ENCODE results near the gene PCDH12. TPM values are rescaled to one million over a fixed set of nuclear protein-coding genes. Genes with fewer than 3 reads are reported as not detected.
"Not testable (repeated sequence)": the region's sequence is repeated elsewhere in the genome, so short reads cannot be mapped to it uniquely, and the experiment has no call there.

PCDH12 gene
- total and polyA plus RNA-seq, 7 experiments from 2014 or later, result 0.11 to 1.5 (median 0.54) TPM; not detected in 3

DNA sequence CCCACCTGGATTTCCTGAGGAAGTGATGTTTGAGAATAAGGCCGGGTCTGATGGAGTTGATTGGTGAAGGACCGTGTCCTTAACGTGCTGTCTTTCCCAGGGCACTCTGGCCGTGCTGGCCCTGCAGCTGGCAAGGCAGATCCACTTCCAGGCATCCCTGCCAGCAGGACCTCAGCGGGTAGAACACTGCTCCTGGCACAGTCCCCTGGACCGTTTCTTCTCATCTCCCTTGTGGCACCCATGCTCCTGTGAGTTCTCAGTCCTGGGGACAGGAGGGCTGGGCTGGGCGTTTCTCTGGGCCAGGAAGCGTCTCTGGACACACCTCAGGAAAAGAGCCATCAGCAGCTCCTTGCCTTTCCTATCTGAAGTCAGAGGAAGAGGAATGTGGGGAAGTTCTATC lies 30.0 kb downstream of the PCDH12 start:
- Mint-ChIP-seq H3K4me1 (peaks cover 27 to 55% (median 40%) of the 10 kb centered on the region in 7 donors), H3K9me3 (no peaks in the 10 kb centered on the region), H3K27ac (peak overlapping the region in 3 of 9 donors; percentile 21 to 43 (median 25)), H3K27me3 (no peaks in the 10 kb centered on the region), H3K36me3 (peaks cover 25 to 55% (median 43%) of the 10 kb centered on the region in 5 donors), H3K4me3 (no peak overlapping the region)
- ATAC-seq (no peak), DNase-seq (no peak)
- Histone ChIP-seq H3K36me3 (ENCODE audit: control insufficient read depth in 2 of 3, insufficient read depth in 3 of 3, low read length in 3 of 3) (peaks cover 39 to 75% (median 42%) of the 10 kb centered on the region in 3 experiments), H3K4me1 (ENCODE audit: control insufficient read depth in 2 of 2, insufficient read depth in 2 of 2, low read length in 2 of 2) (peaks cover 6 to 9% of the 10 kb centered on the region in 2 donors), H3K27me3 (ENCODE audit: control insufficient read depth in 2 of 2, insufficient read depth in 2 of 2, low read length in 2 of 2) (no peaks in the 10 kb centered on the region), H3K9me3 (ENCODE audit: control insufficient read depth in 2 of 3, low read length in 3 of 3) (no peaks in the 10 kb centered on the region), H3K4me3 (ENCODE audit: low read length) (no peak overlapping the region), H3K27ac (ENCODE audit: low read depth, low read length) (no peak overlapping the region)
- intact Hi-C loops (cut with micrococcal nuclease), result no loop called here
- CTCF ChIA-PET, result no interaction called here
- POLR2A ChIA-PET, result no interaction called here

DNA sequence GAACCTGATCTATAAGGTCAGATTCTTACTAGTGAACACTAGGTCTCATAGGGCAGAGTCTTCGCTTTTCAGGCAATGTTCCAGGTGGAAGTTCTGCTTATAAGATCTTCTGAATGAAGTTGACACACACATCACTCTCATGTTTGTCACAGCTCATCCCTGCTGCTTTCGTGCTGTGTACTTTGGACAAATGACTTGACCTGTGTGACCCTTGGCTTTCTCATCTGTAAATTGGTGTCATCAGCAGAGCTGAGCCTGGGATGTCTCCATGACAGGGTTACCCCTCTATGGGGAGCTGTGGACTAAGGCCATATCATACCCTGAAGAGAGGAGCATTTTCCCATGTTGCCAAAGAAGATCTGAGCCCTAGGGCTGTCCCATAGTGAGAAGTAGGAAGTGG lies 31.6 kb downstream of the PCDH12 start:
- H3K27me3 ChIP-seq (ENCODE audit: control insufficient read depth in 2 of 2, insufficient read depth in 2 of 2, low read length in 2 of 2), result no peaks in the 10 kb centered on the region
- ChIA-PET CTCF (interaction anchor here (0.8 kb wide), 1 partner anchor 34 kb away, joined by 3 read pairs; no protein-coding TSS in a partner anchor), POLR2A (no interaction called here)
- intact Hi-C loops (cut with micrococcal nuclease), result no loop called here
- Mint-ChIP-seq H3K36me3 (peaks cover 19 to 47% (median 39%) of the 10 kb centered on the region in 5 donors), H3K4me3 (peak overlapping the region in 3 of 10 donors; percentile 24 to 63 (median 26)), H3K4me1 (peaks cover 27 to 61% (median 39%) of the 10 kb centered on the region in 7 donors), H3K27me3 (no peaks in the 10 kb centered on the region), H3K27ac (peak overlapping the region in 1 of 9 donors; percentile 41), H3K9me3 (no peaks in the 10 kb centered on the region)
- H3K4me3 ChIP-seq (ENCODE audit: low read length), result no peak overlapping the region
- no peak for DNase-seq
- H3K4me1 ChIP-seq (ENCODE audit: control insufficient read depth in 2 of 2, insufficient read depth in 2 of 2, low read length in 2 of 2), result peaks cover 10 to 14% of the 10 kb centered on the region in 2 donors
- no peaks in the 10 kb centered on the region for H3K9me3 ChIP-seq (ENCODE audit: control insufficient read depth in 2 of 3, low read length in 3 of 3)
- peaks cover 29 to 61% (median 33%) of the 10 kb centered on the region in 3 experiments for H3K36me3 ChIP-seq (ENCODE audit: control insufficient read depth in 2 of 3, insufficient read depth in 3 of 3, low read length in 3 of 3)
- H3K27ac ChIP-seq (ENCODE audit: low read depth, low read length), result no peak overlapping the region
- no peak for ATAC-seq

DNA sequence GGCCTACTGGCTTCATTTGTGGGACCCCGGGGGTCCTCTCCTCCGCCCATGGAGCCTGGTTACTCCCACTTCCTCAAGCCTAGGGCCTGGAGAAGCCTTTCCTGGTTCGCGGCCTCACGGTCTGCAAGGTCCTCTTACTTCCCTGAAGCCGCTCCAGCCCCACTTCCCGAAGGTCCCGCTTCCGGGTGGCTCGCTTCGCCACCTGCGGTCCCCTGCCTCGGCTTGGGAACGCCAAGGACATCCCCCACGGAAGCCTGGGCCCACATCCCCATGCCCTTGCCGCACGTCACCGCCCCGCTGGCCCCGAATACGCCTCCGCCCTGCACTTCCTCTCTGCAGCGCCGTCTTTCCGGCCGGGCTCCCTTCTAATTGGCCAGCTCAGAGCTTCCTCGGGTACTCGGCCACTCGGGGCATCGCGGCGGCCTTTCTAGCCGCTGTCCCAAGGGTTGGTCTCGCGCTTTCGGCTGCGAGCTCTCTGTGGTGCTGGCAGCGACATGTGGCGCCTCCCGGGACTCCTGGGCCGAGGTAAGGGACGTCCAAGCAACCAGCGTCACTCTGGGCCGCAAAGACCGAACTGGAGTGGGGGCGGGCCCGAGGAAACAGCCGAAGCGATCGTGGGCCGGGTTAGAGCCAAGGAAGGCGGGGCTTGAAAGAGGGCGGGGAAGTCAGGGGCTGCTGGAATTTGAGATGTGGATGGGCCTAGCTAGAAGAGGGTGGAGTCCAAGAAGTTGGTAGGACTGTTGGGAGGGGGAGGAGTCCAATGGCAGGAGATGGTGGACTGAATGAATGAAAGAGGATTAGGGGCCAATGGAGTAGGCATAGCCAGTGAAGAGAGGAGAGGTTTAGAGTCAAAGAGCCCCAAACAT lies 34.3 kb downstream of the PCDH12 start, which contains the start of gene DELE1:
Gene DELE1 (plus strand): TSS at position 424 of the 866 bp plus-strand sequence. CDS start 71 bp downstream, at position 495.
- Mint-ChIP-seq H3K9me3 (no peaks in the 10 kb centered on the region), H3K4me3 (peak within 1 kb of the TSS; percentile 88 to 98 (median 94)), H3K4me1 (peaks cover 23 to 54% (median 36%) of the 10 kb centered on the region in 7 donors), H3K27me3 (no peaks in the 10 kb centered on the region), H3K27ac (peak within 1 kb of the TSS; percentile 87 to 99 (median 98)), H3K36me3 (peaks cover 14 to 32% (median 27%) of the 10 kb centered on the region in 5 donors)
- Histone ChIP-seq H3K27me3 (ENCODE audit: control insufficient read depth in 2 of 2, insufficient read depth in 2 of 2, low read length in 2 of 2) (no peaks in the 10 kb centered on the region), H3K4me1 (ENCODE audit: control insufficient read depth in 2 of 2, insufficient read depth in 2 of 2, low read length in 2 of 2) (peaks cover 10 to 14% of the 10 kb centered on the region in 2 donors), H3K27ac (ENCODE audit: low read depth, low read length) (peak within 1 kb of the TSS; percentile 98), H3K36me3 (ENCODE audit: control insufficient read depth in 2 of 3, insufficient read depth in 3 of 3, low read length in 3 of 3) (peaks cover 11 to 34% (median 18%) of the 10 kb centered on the region in 3 experiments), H3K4me3 (ENCODE audit: low read length) (peak within 1 kb of the TSS; percentile 81), H3K9me3 (ENCODE audit: control insufficient read depth in 2 of 3, low read length in 3 of 3) (no peaks in the 10 kb centered on the region)
- intact Hi-C loops (cut with micrococcal nuclease), result loop anchor here (1.0 to 5.0 kb wide), 16 partner anchors 37 to 849 kb away; partner anchors contain the start of genes FCHSD1 (in 2 of the 2), NDFIP1 (in 2 of the 2), RNF14 (in 2 of the 2) and ARHGAP26 (in 1 of the 2)
- ChIA-PET POLR2A (interaction anchor here (0.8 to 2.4 kb wide), 22 partner anchors 9 to 603 kb away, joined by 3 to 20 read pairs (median 4); partner anchors contain the start of genes FCHSD1, HDAC3, RELL2 and RNF14), CTCF (interaction anchor here (0.6 to 2.3 kb wide), 8 partner anchors 13 to 257 kb away, joined by 3 to 11 read pairs (median 3); partner anchors contain the start of gene PCDH1)
- DNase-seq (peak; percentile 79 to 92 (median 90)), ATAC-seq (peak; percentile 97)

DNA sequence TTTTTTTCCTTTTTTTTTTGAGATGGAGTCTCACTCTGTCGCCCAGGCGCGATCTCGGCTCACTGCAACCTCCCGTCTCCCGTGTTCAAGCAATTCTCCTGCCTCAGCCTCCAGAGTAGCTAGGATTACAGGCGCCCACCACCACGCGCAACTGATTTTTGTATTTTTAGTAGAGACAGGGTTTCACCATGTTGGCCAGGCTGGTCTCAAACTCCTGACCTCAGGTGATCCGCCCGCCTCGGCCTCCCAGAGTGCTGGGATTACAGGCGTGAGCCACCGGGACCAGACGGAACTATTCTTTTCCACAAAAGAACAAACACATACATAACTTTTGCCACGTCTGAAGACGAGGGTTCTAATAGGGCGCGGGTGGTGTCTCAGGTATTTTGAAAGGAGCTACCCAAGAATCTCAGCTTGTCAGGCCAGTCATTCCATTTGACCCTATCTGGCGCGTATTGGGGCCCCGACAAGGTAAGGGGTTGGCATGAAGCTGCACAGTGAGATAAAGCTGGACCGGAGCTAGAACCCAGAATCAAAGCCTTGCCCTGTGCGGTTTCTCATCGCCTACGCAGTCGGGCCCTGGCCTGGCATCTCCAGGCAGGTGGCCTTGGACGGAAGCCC lies 35.1 kb downstream of the PCDH12 start:
- not testable (repeated sequence) for H3K9me3 ChIP-seq (ENCODE audit: control insufficient read depth in 2 of 3, low read length in 3 of 3); H3K9me3 Mint-ChIP-seq
- H3K4me1 Mint-ChIP-seq, result peaks cover 23 to 47% (median 35%) of the 10 kb centered on the region in 7 donors

DNA sequence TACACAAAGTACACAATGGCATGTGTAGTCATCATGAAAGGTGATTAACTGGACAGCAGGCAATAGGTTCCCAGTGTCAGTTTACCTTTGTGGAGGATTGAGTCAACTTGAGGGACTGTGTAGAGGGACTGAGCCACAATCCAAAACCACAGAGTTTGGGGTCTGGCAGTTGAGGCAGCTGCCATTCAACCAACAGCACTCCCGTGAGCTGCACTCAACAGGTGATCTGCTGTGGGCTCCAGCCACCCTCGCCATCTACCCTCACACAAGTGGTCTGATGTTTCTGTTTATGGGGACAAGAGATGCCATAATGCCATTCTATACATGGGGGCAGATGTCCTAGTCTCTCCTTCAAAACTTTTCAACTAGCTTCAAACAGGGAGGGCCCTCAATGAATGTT lies 37.2 kb downstream of the PCDH12 start:
- Histone ChIP-seq H3K36me3 (ENCODE audit: control insufficient read depth in 2 of 3, insufficient read depth in 3 of 3, low read length in 3 of 3) (peaks cover 0 to 6% (median 0%) of the 10 kb centered on the region in 3 experiments), H3K27me3 (ENCODE audit: control insufficient read depth in 2 of 2, insufficient read depth in 2 of 2, low read length in 2 of 2) (no peaks in the 10 kb centered on the region), H3K9me3 (ENCODE audit: control insufficient read depth in 2 of 3, low read length in 3 of 3) (no peaks in the 10 kb centered on the region), H3K4me3 (ENCODE audit: low read length) (no peak overlapping the region), H3K27ac (ENCODE audit: low read depth, low read length) (no peak overlapping the region), H3K4me1 (ENCODE audit: control insufficient read depth in 2 of 2, insufficient read depth in 2 of 2, low read length in 2 of 2) (peaks cover 10 to 14% of the 10 kb centered on the region in 2 donors)
- Mint-ChIP-seq H3K4me3 (peak overlapping the region in 2 of 10 donors; percentile 9 to 21), H3K9me3 (no peaks in the 10 kb centered on the region), H3K4me1 (peaks cover 14 to 31% (median 23%) of the 10 kb centered on the region in 7 donors), H3K27ac (no peak overlapping the region), H3K27me3 (peaks cover 0 to 16% (median 0%) of the 10 kb centered on the region in 5 donors), H3K36me3 (peaks cover 4 to 10% (median 7%) of the 10 kb centered on the region in 5 donors)
- CTCF ChIA-PET, result interaction anchor here (0.9 to 2.0 kb wide), 3 partner anchors 20 to 229 kb away, joined by 3 to 9 read pairs (median 3); no protein-coding TSS in a partner anchor
- no peak for ATAC-seq
- POLR2A ChIA-PET, result no interaction called here
- DNase-seq, result no peak
- intact Hi-C loops (cut with micrococcal nuclease), result loop anchor here (5.0 kb wide), 4 partner anchors 92 to 852 kb away; partner anchors contain the start of genes NDFIP1 (in 2 of the 2), ARHGAP26 (in 1 of the 2) and GNPDA1 (in 1 of the 2)

More for the DNA sequence above, 35.1 kb downstream of the PCDH12 start:
- Mint-ChIP-seq H3K36me3 (peaks cover 13 to 25% (median 23%) of the 10 kb centered on the region in 5 donors), H3K27ac (peak overlapping the region; percentile 87 to 99 (median 98)), H3K4me3 (peak overlapping the region; percentile 88 to 98 (median 94))
- ATAC-seq; H3K27me3 Mint-ChIP-seq; DNase-seq; H3K27me3 ChIP-seq (ENCODE audit: control insufficient read depth in 2 of 2, insufficient read depth in 2 of 2, low read length in 2 of 2): not testable (repeated sequence)
- Histone ChIP-seq H3K4me1 (ENCODE audit: control insufficient read depth in 2 of 2, insufficient read depth in 2 of 2, low read length in 2 of 2) (peaks cover 10 to 14% of the 10 kb centered on the region in 2 donors), H3K27ac (ENCODE audit: low read depth, low read length) (peak overlapping the region; percentile 98), H3K4me3 (ENCODE audit: low read length) (peak overlapping the region; percentile 81), H3K36me3 (ENCODE audit: control insufficient read depth in 2 of 3, insufficient read depth in 3 of 3, low read length in 3 of 3) (peaks cover 9 to 26% (median 12%) of the 10 kb centered on the region in 3 experiments)
- CTCF ChIA-PET, result interaction anchor here (0.7 to 2.3 kb wide), 6 partner anchors 32 to 239 kb away, joined by 3 to 11 read pairs (median 3); partner anchors contain the start of gene PCDH1
- intact Hi-C loops (cut with micrococcal nuclease), result loop anchor here (1.0 to 5.0 kb wide), 12 partner anchors 44 to 849 kb away; partner anchors contain the start of genes FCHSD1 (in 2 of the 2), NDFIP1 (in 2 of the 2), RNF14 (in 2 of the 2) and ARHGAP26 (in 1 of the 2)
- POLR2A ChIA-PET, result interaction anchor here (0.8 to 2.4 kb wide), 22 partner anchors 8 to 602 kb away, joined by 3 to 20 read pairs (median 4); partner anchors contain the start of genes FCHSD1, HDAC3, RELL2 and RNF14
